Smooth muscle cell (in vitro differentiated cells): Measurements from ENCODE around the gene SLC22A2. TPM values are rescaled to one million over a fixed set of nuclear protein-coding genes. Genes with fewer than 3 reads are reported as not detected.

ENCODE experiments used
- DNase-seq: peaks from one replicate; lab custom pipeline; 2025; ENCODE audit not compliant: unreplicated experiment; lab: John Stamatoyannopoulos, UW
- H2AFZ ChIP-seq: fragments of 200-600 bp; sonication (generic); 2 replicates; pipeline ENCODE4 v1.6.0; 2016; ENCODE audit warnings: antibody characterized with exemption, low read depth, mild to moderate bottlenecking
- H3F3A ChIP-seq: fragments of 200-600 bp; sonication (generic); 2 replicates; pipeline ENCODE4 v1.6.0; 2017; ENCODE audit warnings: antibody characterized with exemption, low read depth
- H3K27ac ChIP-seq: fragments of 200-600 bp; sonication (generic); 2 replicates; pipeline ENCODE4 v1.5.1; 2016; ENCODE audit warnings: low read depth, mild to moderate bottlenecking
- H3K27me3 ChIP-seq: fragments of 200-600 bp; sonication (generic); 2 replicates; pipeline ENCODE4 v1.6.1; 2016; ENCODE audit warnings: low read depth, mild to moderate bottlenecking
- H3K36me3 ChIP-seq: fragments of 200-600 bp; sonication (generic); 2 replicates; pipeline ENCODE4 v1.5.1; 2016; ENCODE audit warnings: low read depth
- H3K4me1 ChIP-seq: fragments of 200-600 bp; sonication (generic); 2 replicates; pipeline ENCODE4 v1.5.1; 2016; ENCODE audit warnings: low read depth
- H3K4me2 ChIP-seq: fragments of 200-600 bp; sonication (generic); 2 replicates; pipeline ENCODE4 v1.6.0; 2016; ENCODE audit warnings: mild to moderate bottlenecking
- H3K4me3 ChIP-seq: fragments of 200-600 bp; sonication (generic); 2 replicates; pipeline ENCODE4 v1.5.1; 2016; ENCODE audit warnings: mild to moderate bottlenecking
- H3K79me2 ChIP-seq: fragments of 200-600 bp; sonication (generic); 2 replicates; pipeline ENCODE4 v1.6.0; 2016; ENCODE audit warnings: low read depth, mild to moderate bottlenecking
- H3K9ac ChIP-seq: fragments of 200-600 bp; sonication (generic); 2 replicates; pipeline ENCODE4 v1.6.0; 2016; ENCODE audit warnings: low read depth
- H3K9me3 ChIP-seq: fragments of 200-600 bp; sonication (generic); replicated peaks from 2 replicates; pipeline ENCODE4 v1.5.1; 2016; ENCODE audit warnings: low read depth
- H4K20me1 ChIP-seq: fragments of 200-600 bp; sonication (generic); 2 replicates; pipeline ENCODE4 v1.6.0; 2016; ENCODE audit warnings: low read depth
- WGBS: methylation state at CpG from one replicate; pipeline ENCODE4 v1.1.7; 2016; ENCODE audit warnings: low lambda C conversion rate; 5-methylcytosine and 5-hydroxymethylcytosine counted together
- polyA plus RNA-seq: library from polyadenylated mRNA; unstranded; fragments of >200 nt; fragmentation: Nextera tagmentation; extraction: Ambion mirVana; gene quantifications from 2 replicates; pipeline ENCODE4 v1.2.1, GENCODE V29; 2016
- total RNA-seq: library from RNA; depleted of rRNA; stranded (reverse); fragments of >200 nt; gene quantifications from 2 replicates; pipeline ENCODE4 v1.2.3, GENCODE V29; 2014
- TF ChIP-seq, protein P1 (sequence below): fragments of 200-600 bp; sonication (generic); IDR thresholded peaks from 2 replicates; pipeline ENCODE4 v1.5.1; 2017; ENCODE audit warnings: borderline replicate concordance, mild to moderate bottlenecking, antibody characterized with exemption; ENCODE audit not compliant: insufficient read depth, poor library complexity, severe bottlenecking

SLC22A2 gene
- total and polyA plus RNA-seq, 2 experiments from 2014 or later, result 3.5 to 7.0 TPM

DNA sequence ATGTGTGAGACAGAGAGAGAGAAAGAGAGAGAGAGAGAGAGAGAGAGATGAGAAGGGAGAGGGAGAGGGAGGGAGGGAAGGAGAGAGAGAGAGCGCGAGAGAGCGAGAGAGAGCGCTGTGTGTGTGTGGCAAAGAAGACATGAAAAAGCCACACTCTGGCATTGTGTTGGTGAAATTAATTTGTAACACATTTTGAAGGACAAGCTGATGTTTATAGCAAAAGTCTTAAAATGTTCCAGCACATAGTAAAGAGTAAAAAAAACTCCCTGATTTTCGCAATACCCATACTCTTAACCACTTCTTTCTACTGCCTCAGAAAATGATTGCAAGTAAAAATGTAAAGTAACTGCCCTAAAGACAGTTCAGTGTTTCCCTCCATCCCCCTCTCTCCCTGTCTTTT is 80.3 kb downstream of the SLC22A2 start:
- Histone ChIP-seq H3K27me3 (no peaks in the 10 kb centered on the region), H3K9me3 (no peaks in the 10 kb centered on the region), H3K27ac (peak overlapping the region; percentile 38), H3K4me1 (peaks cover 5% of the 10 kb centered on the region), H3K4me2 (peak overlapping the region; percentile 19), H3F3A (no peaks in the 10 kb centered on the region), H2AFZ (peak overlapping the region; percentile 65), H3K9ac (no peak overlapping the region), H3K36me3 (no peaks in the 10 kb centered on the region), H3K79me2 (no peaks in the 10 kb centered on the region), H3K4me3 (no peak overlapping the region), H4K20me1 (no peaks in the 10 kb centered on the region)
- TF ChIP-seq, protein P1, sequence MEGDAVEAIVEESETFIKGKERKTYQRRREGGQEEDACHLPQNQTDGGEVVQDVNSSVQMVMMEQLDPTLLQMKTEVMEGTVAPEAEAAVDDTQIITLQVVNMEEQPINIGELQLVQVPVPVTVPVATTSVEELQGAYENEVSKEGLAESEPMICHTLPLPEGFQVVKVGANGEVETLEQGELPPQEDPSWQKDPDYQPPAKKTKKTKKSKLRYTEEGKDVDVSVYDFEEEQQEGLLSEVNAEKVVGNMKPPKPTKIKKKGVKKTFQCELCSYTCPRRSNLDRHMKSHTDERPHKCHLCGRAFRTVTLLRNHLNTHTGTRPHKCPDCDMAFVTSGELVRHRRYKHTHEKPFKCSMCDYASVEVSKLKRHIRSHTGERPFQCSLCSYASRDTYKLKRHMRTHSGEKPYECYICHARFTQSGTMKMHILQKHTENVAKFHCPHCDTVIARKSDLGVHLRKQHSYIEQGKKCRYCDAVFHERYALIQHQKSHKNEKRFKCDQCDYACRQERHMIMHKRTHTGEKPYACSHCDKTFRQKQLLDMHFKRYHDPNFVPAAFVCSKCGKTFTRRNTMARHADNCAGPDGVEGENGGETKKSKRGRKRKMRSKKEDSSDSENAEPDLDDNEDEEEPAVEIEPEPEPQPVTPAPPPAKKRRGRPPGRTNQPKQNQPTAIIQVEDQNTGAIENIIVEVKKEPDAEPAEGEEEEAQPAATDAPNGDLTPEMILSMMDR, result no peak
- 47% methylated on average over 5 of the region's 5 CpGs for whole genome bisulfite sequencing
- DNase-seq, result no peak

- H3K79me2 ChIP-seq, result no peaks in the 10 kb centered on the region
- no peak overlapping the region for H2AFZ ChIP-seq
- no peak overlapping the region for H3K27ac ChIP-seq
- peaks cover 5% of the 10 kb centered on the region for H3K4me1 ChIP-seq
- H3K9ac ChIP-seq, result no peak overlapping the region
- H4K20me1 ChIP-seq, result no peaks in the 10 kb centered on the region
- no peaks in the 10 kb centered on the region for H3K9me3 ChIP-seq
- no peak overlapping the region for H3K4me3 ChIP-seq
- H3K27me3 ChIP-seq, result no peaks in the 10 kb centered on the region
- H3K36me3 ChIP-seq, result no peaks in the 10 kb centered on the region
- H3K4me2 ChIP-seq, result no peak overlapping the region
- DNase-seq, result no peak
- 24% methylated on average over 2 of the region's 2 CpGs for WGBS
- peaks cover 3% of the 10 kb centered on the region for H3F3A ChIP-seq
- TF ChIP-seq, protein P1, result no peak
Observed at GRCh38 chr6:160177220-160177619, 81.4 kb downstream of the SLC22A2 start.

DNA sequence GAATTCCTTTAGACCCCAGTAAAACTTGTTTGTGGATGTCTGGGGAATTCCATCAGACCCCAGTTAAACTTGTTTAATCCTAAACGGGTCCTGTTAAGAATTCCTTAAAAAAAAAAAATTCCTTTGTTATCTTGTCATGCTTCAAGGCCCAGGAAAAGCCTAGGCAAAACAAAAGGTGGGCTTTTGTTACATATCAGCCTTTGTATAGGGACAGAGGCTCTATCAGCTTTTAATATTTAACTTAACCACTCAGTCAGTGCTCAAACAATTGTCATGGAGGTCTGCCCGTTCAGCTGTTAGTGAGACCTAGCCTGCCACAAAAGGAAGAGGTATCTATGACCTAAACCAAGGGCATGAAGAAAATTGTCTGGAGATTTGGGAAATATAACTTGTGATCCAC is 83.9 kb downstream of the SLC22A2 start:
- Histone ChIP-seq H3K4me3 (no peak overlapping the region), H2AFZ (no peak overlapping the region), H3K4me1 (peaks cover 5% of the 10 kb centered on the region), H3K27me3 (no peaks in the 10 kb centered on the region), H3K9ac (no peak overlapping the region), H3F3A (peaks cover 6% of the 10 kb centered on the region), H3K36me3 (no peaks in the 10 kb centered on the region), H3K4me2 (no peak overlapping the region), H3K79me2 (no peaks in the 10 kb centered on the region), H3K27ac (no peak overlapping the region), H4K20me1 (no peaks in the 10 kb centered on the region), H3K9me3 (no peaks in the 10 kb centered on the region)
- WGBS, result 28% methylated on average over 2 of the region's 2 CpGs
- no peak for DNase-seq
- TF ChIP-seq, protein P1, result no peak

- H3K9ac ChIP-seq, result no peak overlapping the region
- H3K27ac ChIP-seq, result peak overlapping the region; percentile 64
- DNase-seq, result no peak
- peaks cover 5% of the 10 kb centered on the region for H3K4me1 ChIP-seq
- peak overlapping the region; percentile 0 for H3K4me2 ChIP-seq
- H3K27me3 ChIP-seq, result no peaks in the 10 kb centered on the region
- peaks cover 6% of the 10 kb centered on the region for H3F3A ChIP-seq
- H3K9me3 ChIP-seq, result no peaks in the 10 kb centered on the region
- TF ChIP-seq, protein P1, result no peak
- 39% methylated on average over 9 of the region's 9 CpGs for WGBS
- no peaks in the 10 kb centered on the region for H3K79me2 ChIP-seq
- no peak overlapping the region for H3K4me3 ChIP-seq
- no peaks in the 10 kb centered on the region for H4K20me1 ChIP-seq
- no peaks in the 10 kb centered on the region for H3K36me3 ChIP-seq
- H2AFZ ChIP-seq, result no peak overlapping the region
Observed at GRCh38 chr6:160173806-160174527, 84.7 kb downstream of the SLC22A2 start.
